H1 (cell line): ENCODE data around the gene LPP. TPM values are rescaled to one million over a fixed set of nuclear protein-coding genes. Genes with fewer than 3 reads are reported as not detected.
A peak's percentile ranks its signal among the peaks of the same experiment; 100 is the strongest.

Experiments
- CTCF ChIA-PET: fragments of 300-600 bp; sonication (Branson Sonifier 250); formaldehyde crosslinking; loops from one replicate; lab custom pipeline; 2021; ENCODE audit not compliant: partially characterized antibody; lab: Charles Lee
- POLR2A ChIA-PET: fragments of 300-600 bp; sonication (Branson Sonifier 250); formaldehyde crosslinking; loops from one replicate; lab custom pipeline; 2021; ENCODE audit warnings: inconsistent platforms; ENCODE audit not compliant: partially characterized antibody; lab: Charles Lee
- DNase-seq, 2 experiments: peaks; one replicate each; pipeline versions ENCODE4 v3.0.0 to v3.0.0-alpha.2; 2010 to 2022; ENCODE audit warnings: low spot score in 2 of 2, low read depth in 1 of 2, mixed read lengths in 1 of 2
- FAIRE-seq: peaks from 2 replicates; lab custom pipeline; 2011; peaks lifted over from hg19 to GRCh38; lab: Jason Lieb, UNC
- H2AFZ ChIP-seq: 2 replicates; pipeline ENCODE4 v1.8.1; 2012; ENCODE audit warnings: low read length, inconsistent platforms
- H2AK5ac ChIP-seq: 2 replicates; pipeline ENCODE4 v1.6.1; 2013; ENCODE audit warnings: low read depth, low read length
- H2BK120ac ChIP-seq: replicated peaks from 2 replicates; pipeline ENCODE3; 2013; ENCODE audit warnings: low read depth, low read length, inconsistent platforms
- H2BK12ac ChIP-seq: 2 replicates; pipeline ENCODE4 v1.6.1; 2013; ENCODE audit warnings: low read depth, low read length
- H2BK15ac ChIP-seq: 2 replicates; pipeline ENCODE4 v1.6.1; 2013; ENCODE audit warnings: low read length
- H2BK20ac ChIP-seq: 2 replicates; pipeline ENCODE4 v1.6.1; 2013; ENCODE audit warnings: low read length
- H2BK5ac ChIP-seq: 2 replicates; pipeline ENCODE4 v1.6.1; 2013; ENCODE audit warnings: low read depth, low read length
- H3K14ac ChIP-seq: 2 replicates; pipeline ENCODE4 v1.6.1; 2013; ENCODE audit warnings: inconsistent platforms; ENCODE audit not compliant: insufficient read length
- H3K18ac ChIP-seq: 2 replicates; pipeline ENCODE4 v1.6.1; 2013; ENCODE audit warnings: low read length; ENCODE audit errors: extremely low read depth
- H3K23ac ChIP-seq: 2 replicates; pipeline ENCODE4 v1.6.1; 2013; ENCODE audit warnings: inconsistent platforms; ENCODE audit not compliant: insufficient read length
- H3K23me2 ChIP-seq: 2 replicates; pipeline ENCODE4 v1.6.1; 2013; ENCODE audit warnings: low read depth, low read length
- H3K27ac ChIP-seq: 2 replicates; pipeline ENCODE4 v1.6.1; 2011; ENCODE audit warnings: low read depth, low read length, inconsistent platforms
- H3K27me3 ChIP-seq, 4 experiments: replicated peaks in 1 of 4; 1 replicate in 1 of 4; 2 replicates in 3 of 4; pipeline versions ENCODE4 v1.6.1 to v1.8.1; 2011 to 2013; ENCODE audit warnings: low read length in 3 of 4, mild to moderate bottlenecking in 3 of 4, inconsistent platforms in 2 of 4, mixed read lengths in 2 of 4, moderate library complexity in 1 of 4; ENCODE audit not compliant: control insufficient read depth in 3 of 4, insufficient read depth in 3 of 4; ENCODE audit errors: extremely low read depth in 1 of 4
- H3K36me3 ChIP-seq, 4 experiments: 2 replicates each; pipeline versions ENCODE4 v1.6.1 to v1.8.1; 2011 to 2013; ENCODE audit warnings: mild to moderate bottlenecking in 4 of 4, low read length in 3 of 4, moderate library complexity in 2 of 4, control low read depth in 1 of 4, inconsistent platforms in 1 of 4; ENCODE audit not compliant: insufficient read depth in 4 of 4, control insufficient read depth in 2 of 4
- H3K4ac ChIP-seq: replicated peaks from 2 replicates; pipeline ENCODE3; 2013; ENCODE audit warnings: low read length, low read depth, mixed read lengths, inconsistent platforms; ENCODE audit not compliant: insufficient read length
- H3K4me1 ChIP-seq, 4 experiments: replicated peaks in 1 of 4; 1 replicate in 1 of 4; 2 replicates in 3 of 4; pipeline versions ENCODE4 v1.6.1 to v1.8.1; 2011 to 2013; ENCODE audit warnings: low read length in 3 of 4, inconsistent platforms in 2 of 4, mixed read lengths in 1 of 4; ENCODE audit not compliant: insufficient read depth in 4 of 4, control insufficient read depth in 3 of 4
- H3K4me2 ChIP-seq, 2 experiments: 2 replicates each; pipeline versions ENCODE4 v1.6.1 to v1.8.1; 2011 to 2013; ENCODE audit warnings: low read depth in 2 of 2, low read length in 2 of 2, control low read depth in 1 of 2, inconsistent platforms in 1 of 2, mild to moderate bottlenecking in 1 of 2; ENCODE audit not compliant: insufficient read depth in 1 of 2
- H3K4me3 ChIP-seq, 4 experiments: fragments of 200-600, 300-600 bp in 1 of 4; sonication (generic), shearing (Covaris generic), sonication (Bioruptor Twin) in 1 of 4; 2 replicates each; pipeline versions ENCODE4 v1.5.1 to v1.8.1; 2011 to 2016; ENCODE audit warnings: low read length in 4 of 4, low read depth in 3 of 4, control low read depth in 2 of 4, inconsistent platforms in 2 of 4, mild to moderate bottlenecking in 2 of 4, mixed read lengths in 1 of 4, moderate library complexity in 1 of 4; ENCODE audit not compliant: insufficient read depth in 2 of 4; ENCODE audit errors: extremely low read depth in 1 of 4
- H3K56ac ChIP-seq: replicated peaks from 2 replicates; pipeline ENCODE3; 2013; ENCODE audit warnings: low read depth, mild to moderate bottlenecking, mixed read lengths, low read length, inconsistent platforms; ENCODE audit not compliant: insufficient read length
- H3K79me1 ChIP-seq: 2 replicates; pipeline ENCODE4 v1.6.1; 2013; ENCODE audit warnings: low read depth, low read length, control low read depth
- H3K79me2 ChIP-seq, 2 experiments: 2 replicates each; pipeline versions ENCODE4 v1.6.1 to v1.8.1; 2012 to 2013; ENCODE audit warnings: low read length in 2 of 2, mild to moderate bottlenecking in 2 of 2, inconsistent platforms in 1 of 2; ENCODE audit not compliant: insufficient read depth in 2 of 2, control insufficient read depth in 1 of 2
- H3K9ac ChIP-seq, 4 experiments: replicated peaks in 1 of 4; 1 replicate in 1 of 4; 2 replicates in 3 of 4; pipeline versions ENCODE4 v1.6.1 to v1.8.1; 2011 to 2013; ENCODE audit warnings: low read depth in 3 of 4, low read length in 3 of 4, control low read depth in 2 of 4, mild to moderate bottlenecking in 2 of 4, moderate library complexity in 2 of 4, inconsistent platforms in 1 of 4; ENCODE audit errors: extremely low read depth in 1 of 4
- H3K9me3 ChIP-seq, 2 experiments: 2 replicates each; pipeline versions ENCODE4 v1.6.1 to v1.8.1; 2012 to 2013; ENCODE audit warnings: mild to moderate bottlenecking in 2 of 2, moderate library complexity in 2 of 2, control low read depth in 1 of 2, inconsistent platforms in 1 of 2, low read depth in 1 of 2, low read length in 1 of 2, mixed read lengths in 1 of 2; ENCODE audit not compliant: insufficient read depth in 2 of 2
- H4K20me1 ChIP-seq, 2 experiments: replicated peaks in 1 of 2; 2 replicates each; pipeline versions ENCODE3 to v1.8.1; 2011 to 2013; ENCODE audit warnings: inconsistent platforms in 2 of 2, low read length in 2 of 2, mild to moderate bottlenecking in 1 of 2; ENCODE audit not compliant: insufficient read depth in 2 of 2, control insufficient read depth in 1 of 2
- H4K5ac ChIP-seq: 2 replicates; pipeline ENCODE4 v1.6.1; 2013; ENCODE audit warnings: low read length, low read depth, mixed read lengths, inconsistent platforms; ENCODE audit not compliant: insufficient read length
- H4K8ac ChIP-seq: 2 replicates; pipeline ENCODE4 v1.8.0; 2013; ENCODE audit warnings: mild to moderate bottlenecking, moderate library complexity, low read length, inconsistent platforms; ENCODE audit not compliant: insufficient read depth; ENCODE audit errors: extremely low read depth
- H4K91ac ChIP-seq: replicated peaks from 2 replicates; pipeline ENCODE3; 2013; ENCODE audit warnings: low read length, mixed read lengths, inconsistent platforms; ENCODE audit not compliant: insufficient read length
- CHD1 ChIP-seq: IDR thresholded peaks from 2 replicates; pipeline ENCODE4 v1.6.1; 2012; ENCODE audit warnings: low read depth, low read length, improper control_type of control experiment
- RBBP5 ChIP-seq: IDR thresholded peaks from 2 replicates; pipeline ENCODE4 v1.7.1; 2012; ENCODE audit warnings: low read depth, mild to moderate bottlenecking, inconsistent platforms, low read length, moderate library complexity, borderline replicate concordance
- SUZ12 ChIP-seq: fragments of 200-600 bp; sonication (generic); IDR thresholded peaks from 2 replicates; pipeline ENCODE4 v1.6.1; 2012; ENCODE audit warnings: mild to moderate bottlenecking, inconsistent platforms, low read length, moderate library complexity, mixed read lengths
- WGBS, 2 experiments: shearing (Covaris generic) in 1 of 2; methylation state at CpG; one replicate each; pipeline versions ENCODE4 v1.1.6 to v1.1.7; 2013 to 2015; ENCODE audit warnings: low lambda C conversion rate in 2 of 2, mixed read lengths in 2 of 2, inconsistent platforms in 1 of 2, low coverage in 1 of 2, missing lambda C conversion rate in 1 of 2; ENCODE audit not compliant: insufficient replicate concordance in 2 of 2, insufficient coverage in 1 of 2, insufficient read length in 1 of 2; ENCODE audit errors: extremely low coverage in 1 of 2, missing lambda C conversion rate in 1 of 2; 5-methylcytosine and 5-hydroxymethylcytosine counted together
- polyA plus RNA-seq, 7 experiments: library from polyadenylated mRNA; depleted of rRNA in 3 of 7; stranded (reverse) in 5 of 7; unstranded in 2 of 7; fragments of >200 nt in 5 of 7; fragments of 200-250 nt in 2 of 7; gene quantifications; 1 replicate in 5 of 7; 2 replicates in 1 of 7; 4 replicates in 1 of 7; pipeline versions ENCODE4 v1.2.1 to v1.2.3, GENCODE V29; 2011 to 2013; ENCODE audit warnings: missing spikeins in 2 of 7, mixed read lengths in 2 of 7
- total RNA-seq: library from RNA; stranded (reverse); fragmentation: NEBNext Ultra II Directional; extraction: Animal tissue kit (Norgen Biotek cat#: 25700); gene quantifications from 2 replicates; pipeline ENCODE4 v1.2.1, GENCODE V29; 2021
- TF ChIP-seq, protein P1 (sequence below): IDR thresholded peaks from 2 replicates; pipeline ENCODE4 v1.6.1; 2012; ENCODE audit warnings: inconsistent platforms

Gene LPP
- total and polyA plus RNA-seq, 2 of the 8 experiments (the other 6 are each of a cell fraction or from before 2014, with no cell fraction given), result 10.0 to 53.3 TPM

DNA sequence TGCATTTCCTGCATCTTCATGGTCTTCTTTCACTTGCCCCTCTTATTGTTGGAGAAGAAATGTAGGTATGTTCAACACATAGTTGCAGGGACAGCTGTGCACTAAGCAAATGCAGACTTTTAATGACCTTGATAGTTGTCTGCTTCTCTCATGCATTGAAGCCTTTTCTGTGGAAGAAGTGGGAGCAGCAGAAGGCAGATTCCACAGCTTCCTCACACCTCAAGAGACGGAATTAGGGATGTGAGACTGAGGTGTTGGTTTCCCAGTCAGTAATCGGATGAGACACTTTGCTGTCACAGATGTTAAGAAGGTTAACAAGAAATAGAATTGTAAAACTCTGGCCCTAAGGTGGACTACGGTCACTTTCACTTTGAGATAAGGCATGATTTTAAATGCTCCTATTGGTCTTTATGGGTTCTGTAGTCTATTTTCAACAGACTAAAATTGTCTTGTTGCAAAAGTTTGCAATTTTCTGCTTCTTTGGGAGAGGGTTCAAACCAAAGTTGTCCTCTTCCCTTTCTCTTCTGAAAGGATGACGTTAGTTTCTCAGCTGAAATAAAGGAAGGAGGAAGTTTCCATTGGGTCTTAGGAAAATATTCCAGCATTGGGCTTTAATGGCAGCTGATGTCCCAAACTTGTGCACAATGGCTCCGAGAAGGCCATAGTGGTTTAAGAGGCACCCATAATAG lies 117.4 kb downstream of the LPP start:
- CTCF ChIA-PET, result interaction anchor here (0.8 to 1.2 kb wide), 3 partner anchors 13 to 79 kb away, joined by 3 to 4 read pairs (median 3); no protein-coding TSS in a partner anchor
- H3K79me2 ChIP-seq, result peaks cover 0 to 15% of the 10 kb centered on the region in 2 experiments; a peak in 2 of 4 replicates
- H3K9me3 ChIP-seq, result no peaks in the 10 kb centered on the region
- H2BK5ac ChIP-seq, result no peak overlapping the region
- no peak overlapping the region for H3K23ac ChIP-seq
- H3K36me3 ChIP-seq, result no peaks in the 10 kb centered on the region
- 94% methylated on average over 5 of the region's 5 CpGs; no CpG with 5 or more reads in 1 of the 2 experiments for WGBS, 2 experiments
- H3K4me3 ChIP-seq, result no peak overlapping the region
- H3K23me2 ChIP-seq, result no peaks in the 10 kb centered on the region
- H3K9ac ChIP-seq, result no peak overlapping the region
- no peak overlapping the region for H3K18ac ChIP-seq
- no peak overlapping the region for H2BK120ac ChIP-seq
- H3K56ac ChIP-seq, result no peak overlapping the region
- H2AFZ ChIP-seq, result no peak overlapping the region
- no peaks in the 10 kb centered on the region for H3K79me1 ChIP-seq
- H4K91ac ChIP-seq, result no peak overlapping the region
- H2BK12ac ChIP-seq, result no peak overlapping the region
- H2AK5ac ChIP-seq, result 0 out of 2 replicates have a peak overlapping the region, but pooled peaks have one; percentile 46
- H4K5ac ChIP-seq, result no peak overlapping the region
- no peaks in the 10 kb centered on the region for H4K20me1 ChIP-seq
- H2BK20ac ChIP-seq, result no peak overlapping the region
- POLR2A ChIA-PET, result interaction anchor here (0.9 to 1.3 kb wide), 2 partner anchors 12 to 118 kb away, joined by 3 read pairs; partner anchors contain the start of gene LPP
- DNase-seq (no peak), FAIRE-seq (no peak)
- no peak overlapping the region for H3K27ac ChIP-seq
- H3K27me3 ChIP-seq, result no peaks in the 10 kb centered on the region
- H3K4me1 ChIP-seq, result peaks cover 8 to 28% (median 15%) of the 10 kb centered on the region in 4 experiments
- no peak overlapping the region for H2BK15ac ChIP-seq
- H3K4ac ChIP-seq, result no peak overlapping the region
- no peak overlapping the region for H3K4me2 ChIP-seq
- no peak overlapping the region for H4K8ac ChIP-seq
- H3K14ac ChIP-seq, result no peak overlapping the region
- TF ChIP-seq, protein P1, sequence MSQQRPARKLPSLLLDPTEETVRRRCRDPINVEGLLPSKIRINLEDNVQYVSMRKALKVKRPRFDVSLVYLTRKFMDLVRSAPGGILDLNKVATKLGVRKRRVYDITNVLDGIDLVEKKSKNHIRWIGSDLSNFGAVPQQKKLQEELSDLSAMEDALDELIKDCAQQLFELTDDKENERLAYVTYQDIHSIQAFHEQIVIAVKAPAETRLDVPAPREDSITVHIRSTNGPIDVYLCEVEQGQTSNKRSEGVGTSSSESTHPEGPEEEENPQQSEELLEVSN, result no peak
- TF ChIP-seq RBBP5 (no peak), CHD1 (no peak), SUZ12 (no peak)
